Adipocyte (in vitro differentiated cells): ENCODE measurements around the gene MFSD2B.

Experiments
- DNase-seq: peaks from one replicate; pipeline ENCODE4 v3.0.0-alpha.2; 2015; ENCODE audit warnings: low read depth
- H3K27me3 ChIP-seq: replicated peaks from 2 replicates; pipeline ENCODE4 v1.7.0; 2013; ENCODE audit warnings: mild to moderate bottlenecking, low read length, moderate library complexity; ENCODE audit not compliant: control insufficient read depth, insufficient read depth
- H3K36me3 ChIP-seq: 2 replicates; pipeline ENCODE4 v1.7.0; 2013; ENCODE audit warnings: low read length, mild to moderate bottlenecking, moderate library complexity; ENCODE audit not compliant: control insufficient read depth, insufficient read depth, severe bottlenecking
- H3K4me1 ChIP-seq: 2 replicates; pipeline ENCODE4 v1.7.0; 2013; ENCODE audit warnings: mild to moderate bottlenecking, low read length, moderate library complexity; ENCODE audit not compliant: control insufficient read depth, insufficient read depth
- H3K4me3 ChIP-seq: 2 replicates; pipeline ENCODE4 v1.7.0; 2013; ENCODE audit warnings: mild to moderate bottlenecking, low read length, moderate library complexity
- H3K9ac ChIP-seq: 2 replicates; pipeline ENCODE4 v1.7.0; 2013; ENCODE audit warnings: mild to moderate bottlenecking, low read length, moderate library complexity
- H3K9me3 ChIP-seq: 2 replicates; pipeline ENCODE4 v1.7.0; 2013; ENCODE audit warnings: mild to moderate bottlenecking, low read length, moderate library complexity; ENCODE audit not compliant: control insufficient read depth

Gene MFSD2B, protein sequence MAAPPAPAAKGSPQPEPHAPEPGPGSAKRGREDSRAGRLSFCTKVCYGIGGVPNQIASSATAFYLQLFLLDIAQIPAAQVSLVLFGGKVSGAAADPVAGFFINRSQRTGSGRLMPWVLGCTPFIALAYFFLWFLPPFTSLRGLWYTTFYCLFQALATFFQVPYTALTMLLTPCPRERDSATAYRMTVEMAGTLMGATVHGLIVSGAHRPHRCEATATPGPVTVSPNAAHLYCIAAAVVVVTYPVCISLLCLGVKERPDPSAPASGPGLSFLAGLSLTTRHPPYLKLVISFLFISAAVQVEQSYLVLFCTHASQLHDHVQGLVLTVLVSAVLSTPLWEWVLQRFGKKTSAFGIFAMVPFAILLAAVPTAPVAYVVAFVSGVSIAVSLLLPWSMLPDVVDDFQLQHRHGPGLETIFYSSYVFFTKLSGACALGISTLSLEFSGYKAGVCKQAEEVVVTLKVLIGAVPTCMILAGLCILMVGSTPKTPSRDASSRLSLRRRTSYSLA

DNA sequence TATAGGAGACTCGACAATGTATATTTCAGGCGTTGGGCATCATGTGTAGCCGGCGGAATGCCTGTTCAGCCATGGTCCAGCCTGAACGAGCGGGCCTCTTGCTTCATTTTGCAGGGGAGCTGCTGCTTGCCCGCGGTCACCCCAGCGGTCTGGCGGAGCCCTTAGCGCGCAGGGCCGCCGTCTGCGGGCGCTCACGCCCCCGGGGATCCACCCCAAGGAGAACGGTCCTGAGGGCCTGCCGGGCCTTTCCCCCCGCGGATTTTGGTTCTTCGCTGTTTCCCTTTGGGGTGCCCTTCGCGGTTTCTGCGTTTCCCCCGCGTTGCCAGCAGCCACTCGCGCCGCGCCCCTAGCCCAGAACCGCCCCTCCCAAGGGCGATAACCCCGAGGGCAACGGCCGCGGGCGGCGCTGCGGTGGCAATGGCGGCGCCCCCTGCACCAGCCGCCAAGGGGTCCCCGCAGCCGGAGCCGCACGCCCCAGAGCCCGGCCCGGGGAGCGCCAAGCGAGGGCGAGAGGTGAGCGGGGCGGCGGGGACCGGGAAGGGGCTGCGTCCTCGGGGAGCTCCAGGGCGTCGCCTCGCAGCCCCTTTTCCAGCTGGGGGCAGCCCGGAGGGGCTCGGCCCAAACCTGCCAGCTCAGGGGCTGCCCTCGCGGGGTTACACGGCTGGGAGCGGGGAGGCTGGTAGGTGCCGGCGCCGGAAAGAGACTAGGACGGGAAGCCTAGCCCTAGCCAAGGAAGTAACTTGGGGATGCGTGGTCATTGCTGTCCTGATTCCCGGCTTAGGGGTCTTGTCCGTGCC, at the start of gene MFSD2B:
Gene MFSD2B (plus strand): TSS at position 406 of the 797 bp plus-strand sequence. CDS start 12 bp downstream, at position 418.
- peaks cover 17% of the 10 kb centered on the region for H3K27me3 ChIP-seq
- H3K9me3 ChIP-seq = no peaks in the 10 kb centered on the region
- peaks cover 4% of the 10 kb centered on the region for H3K4me1 ChIP-seq
- peak within 1 kb of the TSS; percentile 60 for H3K9ac ChIP-seq
- DNase-seq = peak; percentile 26
- H3K36me3 ChIP-seq = no peaks in the 10 kb centered on the region
- peak within 1 kb of the TSS; percentile 74 for H3K4me3 ChIP-seq

DNA sequence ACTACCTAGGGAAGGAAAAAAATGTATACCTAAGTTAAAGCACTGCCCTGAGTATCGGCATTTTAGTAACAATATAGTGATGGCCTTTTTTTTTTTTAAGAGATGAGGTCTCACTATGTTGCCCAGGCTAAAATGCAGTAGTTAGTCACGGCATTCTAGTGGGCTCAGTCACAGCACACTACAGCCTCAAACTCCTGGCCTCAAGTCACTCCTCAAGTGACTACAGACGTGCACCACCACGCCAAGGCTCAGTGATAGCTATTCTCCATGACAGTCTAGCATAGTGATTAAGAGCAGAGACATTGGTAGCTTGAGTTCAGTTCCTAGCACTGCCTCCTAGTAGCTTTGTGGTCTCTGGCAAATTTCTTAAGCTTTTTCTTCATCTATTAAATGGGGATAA, 42.0 kb upstream of the MFSD2B start:
- Histone ChIP-seq H3K9me3 (no peaks in the 10 kb centered on the region), H3K4me3 (no peak overlapping the region), H3K4me1 (no peaks in the 10 kb centered on the region), H3K9ac (no peak overlapping the region), H3K27me3 (no peaks in the 10 kb centered on the region), H3K36me3 (peaks cover 21% of the 10 kb centered on the region)
- DNase-seq = no peak

DNA sequence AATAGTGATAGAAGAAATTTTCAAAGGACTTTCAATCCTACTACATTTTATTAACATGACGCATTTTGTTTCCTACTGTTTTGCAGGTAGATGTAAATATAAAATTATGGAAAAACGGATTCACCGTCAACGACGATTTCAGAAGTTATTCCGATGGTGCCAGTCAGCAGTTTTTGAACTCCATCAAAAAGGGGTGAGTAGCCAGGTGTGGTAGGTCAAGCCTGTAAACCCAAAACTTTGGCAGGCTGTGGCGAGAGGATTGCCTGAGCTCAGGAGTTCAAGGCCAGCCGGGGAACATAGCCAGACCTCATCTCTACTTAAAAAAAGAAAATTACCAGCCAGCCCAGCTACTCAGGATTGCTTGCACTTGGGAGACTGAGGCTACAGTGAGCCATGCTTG, 33.0 kb upstream of the MFSD2B start:
- Histone ChIP-seq H3K4me3 (no peak overlapping the region), H3K9me3 (no peaks in the 10 kb centered on the region)

DNA sequence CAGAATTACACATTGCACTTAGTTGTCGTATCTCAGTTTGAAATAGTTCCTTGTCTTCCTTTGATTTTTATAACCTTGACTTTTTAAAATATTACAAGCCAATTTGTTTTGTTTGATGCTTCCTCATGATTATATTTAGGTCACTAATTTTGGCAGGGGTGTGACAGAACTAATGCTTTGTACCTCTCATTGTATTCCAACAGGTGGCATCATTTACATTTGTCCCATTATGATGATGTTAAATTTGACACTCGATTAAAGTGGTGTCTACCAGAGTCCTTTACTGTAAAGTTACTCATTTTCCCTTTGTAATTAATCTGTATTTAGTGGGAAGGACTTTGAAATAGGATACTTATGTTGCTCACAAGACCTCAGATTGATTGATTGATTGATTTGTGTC, 21.5 kb upstream of the MFSD2B start:
- H3K36me3 ChIP-seq = peaks cover 22% of the 10 kb centered on the region
- H3K4me3 ChIP-seq = no peak overlapping the region
- peak; percentile 24 for DNase-seq
- H3K9me3 ChIP-seq = no peaks in the 10 kb centered on the region
- H3K4me1 ChIP-seq = no peaks in the 10 kb centered on the region
- H3K9ac ChIP-seq = no peak overlapping the region
- H3K27me3 ChIP-seq = no peaks in the 10 kb centered on the region

More for the DNA sequence above, 33.0 kb upstream of the MFSD2B start:
- DNase-seq = no peak
- H3K36me3 ChIP-seq = peaks cover 23% of the 10 kb centered on the region
- H3K4me1 ChIP-seq = no peaks in the 10 kb centered on the region
- H3K9ac ChIP-seq = no peak overlapping the region
- H3K27me3 ChIP-seq = no peaks in the 10 kb centered on the region

DNA sequence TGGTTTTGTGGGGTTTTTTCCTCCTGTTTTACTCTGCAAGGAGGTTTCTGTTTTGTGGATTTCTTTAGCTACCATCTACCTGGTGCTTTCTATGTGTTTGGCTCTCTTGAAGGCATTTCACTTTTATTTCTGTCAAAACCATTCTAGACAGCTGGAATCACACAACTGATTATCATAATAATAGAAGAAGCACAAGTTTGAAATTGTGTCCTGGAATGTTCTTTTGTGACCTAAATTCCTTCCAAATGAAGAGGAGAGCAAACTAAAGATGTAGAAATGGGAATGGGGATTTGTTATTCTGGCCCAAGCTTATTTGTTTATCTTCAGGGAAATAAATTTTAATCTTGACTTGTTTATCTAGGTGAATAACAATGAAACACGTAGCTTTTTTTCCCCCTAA, 17.0 kb upstream of the MFSD2B start:
- peaks cover 4% of the 10 kb centered on the region for H3K36me3 ChIP-seq

DNA sequence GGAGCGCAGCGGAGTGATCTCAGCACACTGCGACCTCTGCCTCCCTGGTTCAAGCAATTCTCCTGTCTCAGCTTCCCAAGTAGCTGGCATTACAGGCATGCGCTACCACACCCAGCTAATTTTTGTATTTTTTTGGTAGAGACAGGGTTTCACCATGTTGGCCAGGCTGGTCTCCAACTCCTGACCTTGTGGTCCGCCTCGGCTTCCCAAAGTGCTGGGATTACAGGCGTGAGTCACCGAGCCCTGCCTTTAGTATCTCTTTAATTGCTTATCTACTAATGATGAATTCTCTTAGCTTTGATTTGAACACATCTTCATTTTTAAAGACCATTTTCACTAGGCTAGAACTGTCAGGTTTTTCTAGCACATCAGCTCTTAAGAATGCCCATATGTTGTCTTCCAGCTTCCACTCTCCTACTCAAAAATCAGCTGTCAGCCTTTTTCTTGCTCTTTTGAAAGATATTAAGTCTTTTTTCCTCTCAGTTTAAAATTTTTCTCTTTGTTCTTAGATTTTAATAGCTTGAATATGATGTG, 16.1 kb upstream of the MFSD2B start:
- no peaks in the 10 kb centered on the region for H3K27me3 ChIP-seq
- no peak for DNase-seq
- H3K9me3 ChIP-seq = no peaks in the 10 kb centered on the region
- peaks cover 8% of the 10 kb centered on the region for H3K36me3 ChIP-seq
- H3K9ac ChIP-seq = no peak overlapping the region
- no peak overlapping the region for H3K4me3 ChIP-seq
- no peaks in the 10 kb centered on the region for H3K4me1 ChIP-seq

More for the DNA sequence above, 17.0 kb upstream of the MFSD2B start:
- no peak overlapping the region for H3K9ac ChIP-seq
- H3K4me1 ChIP-seq = no peaks in the 10 kb centered on the region
- peak; percentile 8 for DNase-seq
- no peak overlapping the region for H3K4me3 ChIP-seq
- no peaks in the 10 kb centered on the region for H3K27me3 ChIP-seq
- no peaks in the 10 kb centered on the region for H3K9me3 ChIP-seq

DNA sequence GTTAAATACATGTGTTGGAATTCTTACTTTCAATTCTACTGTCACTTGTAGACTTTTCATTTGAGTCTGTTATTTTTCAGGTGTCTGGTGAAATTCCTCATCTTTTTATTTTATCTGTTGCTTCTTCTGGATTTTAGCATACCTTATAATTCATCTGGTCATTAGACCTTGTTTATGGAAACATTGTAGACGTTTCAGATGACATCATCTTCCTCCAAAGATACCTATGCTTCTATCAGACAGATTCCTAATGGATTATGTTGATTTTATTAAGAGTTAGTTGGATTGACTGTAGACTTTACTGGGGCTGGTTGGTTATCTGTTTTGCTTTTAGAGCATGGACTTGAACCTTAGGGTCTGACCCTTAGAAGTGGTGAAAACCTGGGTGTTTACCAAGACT, 15.3 kb upstream of the MFSD2B start:
- Histone ChIP-seq H3K9ac (no peak overlapping the region), H3K9me3 (no peaks in the 10 kb centered on the region), H3K4me1 (no peaks in the 10 kb centered on the region), H3K27me3 (no peaks in the 10 kb centered on the region), H3K4me3 (no peak overlapping the region), H3K36me3 (peaks cover 16% of the 10 kb centered on the region)
- DNase-seq = no peak

DNA sequence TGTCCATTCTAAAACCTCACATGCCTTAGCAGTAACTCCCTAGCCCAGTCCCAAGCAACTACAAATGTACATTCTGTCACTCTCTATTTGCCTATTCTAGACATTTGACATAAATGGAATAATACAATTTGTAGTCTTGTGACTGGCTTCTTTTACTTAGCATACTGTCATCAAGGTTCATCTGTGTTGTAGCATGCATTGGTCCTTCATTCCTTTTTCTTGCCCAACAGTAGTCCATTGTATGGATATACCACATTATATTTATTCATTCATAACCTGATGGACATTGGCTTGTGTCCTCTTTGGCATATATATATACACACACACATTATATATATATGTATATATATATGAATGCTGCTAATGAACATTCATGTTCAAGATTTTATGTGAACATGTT, 2.2 kb upstream of the MFSD2B start:
- Histone ChIP-seq H3K9me3 (no peaks in the 10 kb centered on the region), H3K9ac (no peak overlapping the region), H3K27me3 (peaks cover 17% of the 10 kb centered on the region), H3K36me3 (no peaks in the 10 kb centered on the region), H3K4me1 (peaks cover 4% of the 10 kb centered on the region), H3K4me3 (no peak overlapping the region)
- DNase-seq = no peak

DNA sequence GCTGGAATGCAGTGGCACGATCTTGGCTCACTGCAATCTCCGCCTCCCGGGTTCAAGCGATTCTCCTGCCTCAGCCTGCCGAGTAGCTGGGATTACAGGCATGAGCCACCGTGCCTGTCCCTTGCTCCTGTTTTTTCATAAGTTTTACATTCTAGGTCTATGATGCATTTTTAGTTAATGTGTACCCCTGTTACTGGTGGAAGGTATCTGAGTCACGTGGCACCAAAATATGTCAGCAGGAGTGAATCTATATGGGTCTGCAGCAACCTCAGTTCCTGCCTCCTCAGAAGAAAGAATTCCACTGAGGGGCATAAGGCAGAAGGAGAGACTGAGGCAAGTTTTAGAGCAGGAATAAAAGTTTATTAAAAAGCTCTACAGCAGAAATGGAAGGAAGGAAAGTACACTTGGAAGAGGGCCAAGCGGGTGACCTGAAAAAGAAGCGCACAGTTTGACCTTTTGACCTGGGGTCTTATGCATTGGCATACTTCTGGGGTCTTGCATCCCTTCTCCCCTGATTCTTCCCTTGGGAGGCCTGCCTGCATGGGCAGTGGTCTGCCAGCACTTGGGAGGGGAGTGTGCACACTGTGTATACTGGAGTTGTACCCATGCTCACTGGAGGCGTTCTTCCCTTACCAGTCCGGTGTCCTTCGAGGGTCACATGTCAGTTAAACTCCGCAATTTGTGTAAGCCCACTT, 1.1 kb upstream of the MFSD2B start:
- H3K4me3 ChIP-seq = no peak overlapping the region
- H3K36me3 ChIP-seq = no peaks in the 10 kb centered on the region
- H3K9ac ChIP-seq = no peak overlapping the region
- H3K4me1 ChIP-seq = peaks cover 4% of the 10 kb centered on the region
- no peaks in the 10 kb centered on the region for H3K9me3 ChIP-seq
- DNase-seq = no peak
- H3K27me3 ChIP-seq = peaks cover 17% of the 10 kb centered on the region

DNA sequence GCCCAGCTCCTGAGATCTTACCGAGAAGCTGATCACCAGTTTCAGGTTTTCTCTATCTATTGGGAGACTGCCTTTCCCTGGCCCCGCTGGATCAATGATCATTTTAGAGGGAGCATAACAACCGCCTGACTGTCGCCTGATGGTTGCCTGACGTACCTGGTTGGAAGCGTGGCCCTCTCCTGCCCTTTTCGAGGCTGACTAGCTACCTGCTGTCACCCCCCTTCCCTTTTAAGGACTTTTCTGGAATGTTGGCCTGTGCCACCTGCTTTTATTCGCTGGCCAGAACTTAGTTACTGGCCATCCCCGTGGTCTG, 562 bp upstream of the MFSD2B start:
- H3K9me3 ChIP-seq = no peaks in the 10 kb centered on the region
- H3K27me3 ChIP-seq = peaks cover 17% of the 10 kb centered on the region
- peaks cover 4% of the 10 kb centered on the region for H3K4me1 ChIP-seq
- H3K4me3 ChIP-seq = peak overlapping the region; percentile 74
- H3K36me3 ChIP-seq = no peaks in the 10 kb centered on the region
- peak overlapping the region; percentile 60 for H3K9ac ChIP-seq
- no peak for DNase-seq
